Activated CD4-positive, alpha-beta T cell treated with anti-CD3 and anti-CD28 coated beads for 36 hours (primary cell): ENCODE results near the gene PSMD4. TPM values are rescaled to one million over a fixed set of nuclear protein-coding genes. Genes with fewer than 3 reads are reported as not detected.

Source experiments
- ATAC-seq: fragments of 200-7000 bp; cut with Tn5 transposase; one replicate; pipeline ENCODE4 v1.10.0; 2021; ENCODE audit warnings: mild to moderate bottlenecking, moderate library complexity
- CTCF ChIA-PET: fragments of 350-600 bp; sonication (Branson Sonifier 250); formaldehyde crosslinking; loops from one replicate; lab custom pipeline; 2021; ENCODE audit warnings: antibody characterized with exemption; lab: Charles Lee
- POLR2A ChIA-PET: fragments of 350-600 bp; sonication (Branson Sonifier 250); formaldehyde crosslinking; loops from one replicate; lab custom pipeline; 2021; ENCODE audit warnings: antibody characterized with exemption, inconsistent platforms; lab: Charles Lee
- DNase-seq: peaks from one replicate; pipeline ENCODE4 v3.0.0-alpha.2; 2020
- H3K27ac Mint-ChIP-seq: one replicate; pipeline ENCODE4 v1.8.0; 2021; ENCODE audit warnings: mixed read lengths
- H3K27me3 Mint-ChIP-seq: one replicate; pipeline ENCODE4 v1.8.0; 2021; ENCODE audit warnings: mixed read lengths
- H3K36me3 Mint-ChIP-seq: one replicate; pipeline ENCODE4 v1.8.0; 2021; ENCODE audit warnings: low read depth, mixed read lengths
- H3K4me1 Mint-ChIP-seq: one replicate; pipeline ENCODE4 v1.8.0; 2021; ENCODE audit warnings: mixed read lengths
- H3K4me3 Mint-ChIP-seq: one replicate; pipeline ENCODE4 v1.8.0; 2021; ENCODE audit warnings: mild to moderate bottlenecking, moderate library complexity, mixed read lengths
- H3K9me3 Mint-ChIP-seq: one replicate; pipeline ENCODE4 v1.8.0; 2021; ENCODE audit warnings: low read depth, mixed read lengths
- intact Hi-C, 2 experiments: fragments of 100-400 bp; cut with DNase I in 1 of 2; cut with micrococcal nuclease in 1 of 2; formaldehyde crosslinking; loops; one replicate each; pipeline versions ENCODE4 v1.14.2 to v1.15.1; 2022 to 2024; cut with DNase I, micrococcal nuclease
- total RNA-seq, 2 experiments: library from RNA; stranded (reverse); gene quantifications; one replicate each; pipeline ENCODE4 v1.2.3, GENCODE V29; 2021

PSMD4 gene
- total RNA-seq, 2 experiments from 2014 or later, result 187 to 243 TPM

DNA sequence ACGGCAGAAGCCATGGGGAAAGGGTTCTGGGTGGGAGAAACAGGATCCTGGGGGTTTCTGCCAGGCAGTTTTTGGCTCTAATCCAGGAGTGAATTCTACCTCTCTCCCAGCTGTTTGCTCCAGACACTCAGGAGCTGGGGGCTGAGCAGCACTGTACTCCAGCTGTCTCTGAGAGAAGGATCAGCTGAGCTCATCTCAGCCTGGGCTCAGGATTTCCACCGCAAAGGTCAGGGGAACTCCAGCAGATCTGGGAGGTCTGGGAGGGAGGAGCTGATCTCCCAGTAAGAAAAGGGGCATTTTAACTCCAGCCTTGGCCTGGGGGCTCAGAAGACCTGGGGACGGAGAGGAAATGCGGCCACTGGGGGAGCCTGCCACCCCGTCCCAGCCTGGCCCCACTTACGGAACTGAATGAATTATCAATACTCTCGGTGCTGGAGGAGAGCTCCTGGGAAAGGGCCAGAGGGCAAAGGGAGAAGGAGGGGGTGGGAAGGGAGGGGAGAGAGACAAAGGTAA is 55.3 kb downstream of the PSMD4 start:
- peaks cover 38% of the 10 kb centered on the region for H3K4me1 Mint-ChIP-seq
- no peak for ATAC-seq
- no peak overlapping the region for H3K4me3 Mint-ChIP-seq
- ChIA-PET POLR2A (interaction anchor here (0.6 kb wide), 1 partner anchor 41 kb away, joined by 5 read pairs; no protein-coding TSS in a partner anchor), CTCF (interaction anchor here (0.5 to 7.1 kb wide), 7 partner anchors 9 to 301 kb away, joined by 3 to 76 read pairs (median 12); partner anchors contain the start of gene PI4KB)
- peaks cover 49% of the 10 kb centered on the region for H3K36me3 Mint-ChIP-seq
- H3K9me3 Mint-ChIP-seq, result no peaks in the 10 kb centered on the region
- H3K27me3 Mint-ChIP-seq, result no peaks in the 10 kb centered on the region
- no peak for DNase-seq
- peak overlapping the region; percentile 18 for H3K27ac Mint-ChIP-seq
- intact Hi-C loops, result loop anchor here in 1 of 2 experiments (10.0 kb wide), 1 partner anchor 425 kb away; no protein-coding TSS in a partner anchor

DNA sequence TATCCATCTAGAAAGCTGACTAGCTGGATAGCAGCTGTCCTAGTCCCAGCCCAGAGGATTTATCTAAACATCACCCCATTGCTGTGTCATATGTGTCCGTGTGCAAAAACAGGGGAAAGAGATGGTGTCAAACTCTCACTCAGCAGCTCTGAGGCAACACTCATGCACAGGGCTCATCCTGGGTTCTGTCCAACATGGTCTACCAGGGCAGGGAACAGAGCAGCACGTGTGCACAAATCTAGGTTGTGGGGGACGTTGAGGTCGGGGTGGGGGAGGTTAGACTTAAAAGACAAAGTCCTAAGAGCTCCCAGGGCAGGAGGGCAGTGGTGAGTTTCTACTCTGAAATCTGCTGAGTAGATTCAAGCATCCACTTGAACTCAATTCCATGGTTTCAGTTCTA is 56.5 kb downstream of the PSMD4 start:
- no peak for ATAC-seq
- H3K27me3 Mint-ChIP-seq, result no peaks in the 10 kb centered on the region
- H3K36me3 Mint-ChIP-seq, result peaks cover 48% of the 10 kb centered on the region
- no peaks in the 10 kb centered on the region for H3K9me3 Mint-ChIP-seq
- POLR2A ChIA-PET, result interaction anchor here (0.6 to 3.4 kb wide), 11 partner anchors 10 to 970 kb away, joined by 3 to 29 read pairs (median 5); partner anchors contain the start of genes PI4KB, PSMB4 and ZNF687
- H3K4me1 Mint-ChIP-seq, result peaks cover 41% of the 10 kb centered on the region
- CTCF ChIA-PET, result interaction anchor here (0.8 to 7.1 kb wide), 12 partner anchors 10 to 89 kb away, joined by 3 to 76 read pairs (median 4); partner anchors contain the start of gene PI4KB
- no peak for DNase-seq
- H3K27ac Mint-ChIP-seq, result peak overlapping the region; percentile 99
- H3K4me3 Mint-ChIP-seq, result no peak overlapping the region
- intact Hi-C loops, result loop anchor here (1.0 kb wide), 4 partner anchors 16 to 88 kb away; partner anchors contain the start of genes PI4KB (in 2 of the 2), RFX5 (in 2 of the 2) and PSMB4 (in 1 of the 2)

DNA sequence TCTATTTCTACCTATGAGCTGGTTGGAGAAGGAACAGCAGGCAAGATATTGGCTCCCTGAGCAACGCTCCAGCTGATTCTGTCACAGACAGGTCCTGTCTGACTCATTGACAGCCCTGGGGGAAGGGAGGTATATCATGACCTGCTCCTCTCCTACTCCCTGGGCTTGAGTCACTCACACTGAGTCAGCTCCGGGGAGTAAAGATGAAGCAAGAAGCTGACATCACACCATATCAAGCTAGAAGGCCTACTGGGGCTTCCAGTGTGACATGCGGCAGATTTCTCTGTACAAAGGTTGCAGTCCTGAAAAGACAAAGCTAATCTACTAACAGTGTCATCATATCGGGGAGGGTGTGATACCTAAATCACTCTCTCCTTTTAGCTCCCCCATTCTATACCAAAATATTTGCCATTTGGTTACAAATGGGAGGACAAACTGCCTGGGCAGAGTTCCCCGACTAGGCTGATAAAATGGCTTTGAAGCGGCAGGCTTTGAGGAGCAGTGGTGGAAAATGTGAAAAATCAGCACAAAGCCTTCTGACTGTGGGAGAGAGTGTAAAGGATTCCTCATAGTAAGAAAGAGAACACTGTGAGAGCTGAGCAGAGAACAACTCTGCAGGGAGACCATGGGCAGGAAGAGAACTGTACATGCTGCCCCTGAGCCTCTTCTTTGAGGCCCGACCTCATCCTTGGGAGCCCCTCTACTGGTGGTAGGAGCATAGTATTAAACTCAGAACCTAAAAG is 57.2 kb downstream of the PSMD4 start:
- H3K27me3 Mint-ChIP-seq, result no peaks in the 10 kb centered on the region
- H3K9me3 Mint-ChIP-seq, result no peaks in the 10 kb centered on the region
- DNase-seq (peak; percentile 92), ATAC-seq (peak; percentile 99)
- H3K4me1 Mint-ChIP-seq, result peaks cover 41% of the 10 kb centered on the region
- intact Hi-C loops, result loop anchor here (1.0 kb wide), 4 partner anchors 16 to 88 kb away; partner anchors contain the start of genes PI4KB (in 2 of the 2), RFX5 (in 2 of the 2) and PSMB4 (in 1 of the 2)
- CTCF ChIA-PET, result interaction anchor here (0.7 to 7.1 kb wide), 16 partner anchors 11 to 735 kb away, joined by 3 to 76 read pairs (median 4); partner anchors contain the start of genes PI4KB and RFX5
- peak overlapping the region; percentile 13 for H3K4me3 Mint-ChIP-seq
- H3K36me3 Mint-ChIP-seq, result peaks cover 50% of the 10 kb centered on the region
- POLR2A ChIA-PET, result interaction anchor here (0.6 to 3.4 kb wide), 13 partner anchors 9 to 635 kb away, joined by 3 to 29 read pairs (median 5); partner anchors contain the start of genes PI4KB, PSMB4, VPS72 and ZNF687
- peak overlapping the region; percentile 99 for H3K27ac Mint-ChIP-seq

DNA sequence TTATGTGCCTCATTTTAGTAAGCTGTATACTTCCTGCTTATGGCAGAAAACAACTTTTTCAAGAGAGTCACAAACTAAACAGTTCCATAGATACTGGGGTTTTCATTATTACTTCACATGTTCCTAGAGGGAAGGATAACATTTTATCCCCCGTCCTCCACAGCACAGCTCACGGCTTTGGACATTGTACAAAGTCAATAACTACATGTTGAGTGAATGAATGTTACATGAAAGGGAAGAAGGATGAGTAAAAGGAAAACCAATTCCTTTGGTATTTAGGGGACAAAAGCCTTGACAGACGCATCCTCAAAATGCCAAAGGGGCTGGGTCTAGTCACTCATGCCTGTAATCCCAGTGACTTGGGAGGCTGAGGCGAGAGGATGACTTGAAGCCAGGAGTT is 57.9 kb downstream of the PSMD4 start:
- DNase-seq (no peak), ATAC-seq (no peak)
- peak overlapping the region; percentile 99 for H3K27ac Mint-ChIP-seq
- intact Hi-C loops, result no loop called here
- H3K4me1 Mint-ChIP-seq, result peaks cover 41% of the 10 kb centered on the region
- ChIA-PET CTCF (interaction anchor here (0.6 to 7.1 kb wide), 13 partner anchors 11 to 494 kb away, joined by 3 to 76 read pairs (median 3); partner anchors contain the start of genes PI4KB and RFX5), POLR2A (interaction anchor here (0.6 to 3.4 kb wide), 6 partner anchors 8 to 364 kb away, joined by 3 to 29 read pairs (median 8); partner anchors contain the start of genes PI4KB and ZNF687)
- H3K9me3 Mint-ChIP-seq, result no peaks in the 10 kb centered on the region
- H3K4me3 Mint-ChIP-seq, result peak overlapping the region; percentile 13
- H3K36me3 Mint-ChIP-seq, result peaks cover 45% of the 10 kb centered on the region
- no peaks in the 10 kb centered on the region for H3K27me3 Mint-ChIP-seq

DNA sequence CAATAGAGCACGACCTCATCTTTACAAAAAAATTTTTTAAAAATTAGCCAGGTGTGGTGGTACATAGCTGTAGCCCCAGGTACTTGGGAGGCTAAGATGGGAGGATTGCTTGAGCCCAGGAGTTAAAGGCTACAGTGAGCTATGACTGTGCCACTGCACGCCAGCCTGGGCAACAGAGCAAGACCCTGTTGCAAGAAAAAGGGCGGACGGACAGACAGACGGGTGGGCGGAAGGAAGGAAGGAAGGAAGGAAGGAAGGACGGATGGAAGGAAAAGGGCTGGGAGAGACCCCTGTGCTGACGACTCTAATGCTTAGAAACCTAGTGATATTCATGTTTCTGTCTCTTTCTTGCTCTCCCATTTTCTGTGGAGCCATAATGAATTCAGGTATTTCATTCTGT is 58.3 kb downstream of the PSMD4 start:
- H3K4me3 Mint-ChIP-seq, result no peak overlapping the region
- no peaks in the 10 kb centered on the region for H3K9me3 Mint-ChIP-seq
- intact Hi-C loops, result no loop called here
- peaks cover 41% of the 10 kb centered on the region for H3K4me1 Mint-ChIP-seq
- ATAC-seq (no peak), DNase-seq (no peak)
- peak overlapping the region; percentile 99 for H3K27ac Mint-ChIP-seq
- ChIA-PET POLR2A (interaction anchor here (0.6 to 3.4 kb wide), 3 partner anchors 9 to 217 kb away, joined by 3 to 29 read pairs (median 4); partner anchors contain the start of gene PI4KB), CTCF (interaction anchor here (0.6 to 7.1 kb wide), 8 partner anchors 11 to 88 kb away, joined by 3 to 76 read pairs (median 4); partner anchors contain the start of genes PI4KB and PSMD4)
- H3K27me3 Mint-ChIP-seq, result no peaks in the 10 kb centered on the region
- H3K36me3 Mint-ChIP-seq, result peaks cover 45% of the 10 kb centered on the region

DNA sequence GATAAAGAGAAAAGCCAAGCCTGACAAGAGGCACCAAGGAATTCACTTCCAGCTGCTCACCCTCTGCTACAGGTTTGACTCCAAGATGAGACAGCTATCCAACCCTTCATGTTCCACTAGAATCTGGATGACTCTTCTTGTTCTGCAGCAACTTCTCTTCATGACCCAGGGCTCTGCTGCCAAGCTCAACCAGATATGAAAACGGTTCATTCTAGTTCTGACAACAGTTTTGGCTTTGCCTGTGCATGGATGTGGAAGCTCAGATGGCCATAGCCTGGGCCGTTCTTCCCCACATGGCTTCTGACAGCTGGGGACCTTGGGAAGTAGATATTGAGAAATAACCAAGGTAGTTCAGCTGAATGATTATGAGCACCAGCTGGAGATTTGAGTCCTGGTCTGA is 59.0 kb downstream of the PSMD4 start:
- no peak for DNase-seq
- peaks cover 41% of the 10 kb centered on the region for H3K4me1 Mint-ChIP-seq
- no peaks in the 10 kb centered on the region for H3K27me3 Mint-ChIP-seq
- no peak for ATAC-seq
- no peaks in the 10 kb centered on the region for H3K9me3 Mint-ChIP-seq
- H3K36me3 Mint-ChIP-seq, result peaks cover 42% of the 10 kb centered on the region
- no peak overlapping the region for H3K4me3 Mint-ChIP-seq
- CTCF ChIA-PET, result interaction anchor here (0.6 to 7.1 kb wide), 9 partner anchors 11 to 182 kb away, joined by 3 to 76 read pairs (median 4); partner anchors contain the start of genes PI4KB and PSMD4
- peak overlapping the region; percentile 99 for H3K27ac Mint-ChIP-seq
- POLR2A ChIA-PET, result interaction anchor here (0.6 to 3.4 kb wide), 3 partner anchors 8 to 13 kb away, joined by 4 to 29 read pairs (median 8); partner anchors contain the start of gene PI4KB
- intact Hi-C loops, result no loop called here

DNA sequence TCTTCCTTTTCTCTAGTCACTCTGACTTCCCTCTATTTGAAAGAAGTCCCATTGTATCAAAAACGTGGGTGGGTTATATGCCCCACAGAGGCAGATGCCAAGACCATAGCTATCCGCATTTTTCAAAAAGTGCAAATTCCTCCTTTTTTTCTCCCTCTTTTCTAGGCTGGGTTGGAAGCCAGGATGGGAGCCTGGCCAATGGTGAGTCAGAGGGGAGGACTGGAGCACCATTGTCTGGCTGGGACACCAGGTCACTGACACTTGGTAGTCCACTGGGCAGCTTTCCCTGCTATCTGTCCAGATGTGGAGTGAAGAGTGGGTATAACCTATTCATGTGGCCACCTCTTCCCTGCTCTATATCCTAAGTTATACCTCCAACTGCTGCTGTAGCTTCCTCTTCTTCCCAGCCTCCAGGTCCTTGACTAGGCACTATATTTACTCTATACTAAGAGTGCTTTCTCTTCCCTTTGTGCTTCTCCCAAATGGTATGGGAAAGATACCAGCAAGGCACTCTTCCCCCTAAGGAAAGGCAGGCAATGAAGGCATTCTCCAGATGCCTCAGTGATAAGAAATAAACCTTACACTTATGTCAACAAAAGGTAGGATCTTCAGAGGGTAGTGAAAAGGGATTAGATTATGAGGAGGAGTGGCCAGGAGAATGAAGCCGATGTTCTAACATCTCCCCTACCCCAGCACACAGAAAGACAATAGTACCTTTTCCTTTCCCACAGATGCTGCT is 59.8 kb downstream of the PSMD4 start:
- ATAC-seq (no peak), DNase-seq (no peak)
- intact Hi-C loops, result no loop called here
- POLR2A ChIA-PET, result interaction anchor here (0.6 to 3.4 kb wide), 3 partner anchors 8 to 14 kb away, joined by 4 to 29 read pairs (median 8); partner anchors contain the start of gene PI4KB
- peak overlapping the region; percentile 21 for H3K27ac Mint-ChIP-seq
- H3K27me3 Mint-ChIP-seq, result no peaks in the 10 kb centered on the region
- no peaks in the 10 kb centered on the region for H3K9me3 Mint-ChIP-seq
- CTCF ChIA-PET, result interaction anchor here (0.5 to 7.1 kb wide), 11 partner anchors 10 to 183 kb away, joined by 3 to 76 read pairs (median 4); partner anchors contain the start of genes PI4KB and ZNF687
- H3K4me1 Mint-ChIP-seq, result peaks cover 41% of the 10 kb centered on the region
- H3K4me3 Mint-ChIP-seq, result no peak overlapping the region
- peaks cover 47% of the 10 kb centered on the region for H3K36me3 Mint-ChIP-seq

DNA sequence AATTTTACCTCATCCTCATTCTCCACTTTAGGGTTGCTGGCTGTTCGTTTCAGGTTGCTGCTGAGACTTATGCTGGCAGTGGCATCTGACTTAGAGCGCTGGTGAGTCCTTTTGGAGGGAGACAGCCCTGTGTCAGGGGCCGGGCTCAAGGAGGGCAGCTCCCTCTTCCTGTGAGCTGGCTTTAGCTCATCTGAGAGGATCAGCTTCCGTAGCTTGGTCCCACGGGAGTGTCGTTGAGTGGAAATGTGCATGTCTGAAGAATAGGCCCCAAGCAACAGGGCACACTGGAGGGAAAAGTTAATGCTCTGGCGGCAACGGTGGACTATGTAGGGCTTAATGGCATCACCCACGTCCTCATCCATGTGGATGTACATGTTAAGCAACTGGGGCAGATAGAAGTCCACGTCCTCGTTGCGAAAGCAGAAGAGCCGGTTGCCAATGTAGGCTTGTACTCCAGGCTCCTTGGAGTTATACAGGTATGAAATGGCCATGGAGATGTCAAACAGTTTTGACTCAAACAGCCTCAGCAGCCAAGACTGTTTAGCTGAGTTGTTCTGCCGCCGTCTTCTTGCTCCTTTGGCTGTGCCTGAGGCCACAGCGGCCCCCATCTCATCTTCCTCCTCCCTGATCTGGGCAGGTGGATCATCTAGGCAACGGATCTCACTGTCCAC is 61.2 kb downstream of the PSMD4 start:
- Mint-ChIP-seq H3K36me3 (peaks cover 52% of the 10 kb centered on the region), H3K4me3 (no peak overlapping the region), H3K9me3 (no peaks in the 10 kb centered on the region), H3K27ac (peak overlapping the region; percentile 6), H3K4me1 (peaks cover 42% of the 10 kb centered on the region), H3K27me3 (no peaks in the 10 kb centered on the region)
- intact Hi-C loops, result no loop called here
- CTCF ChIA-PET, result interaction anchor here (0.8 to 7.1 kb wide), 3 partner anchors 9 to 25 kb away, joined by 4 to 76 read pairs (median 7); partner anchors contain the start of gene PI4KB
- ATAC-seq, result no peak
- POLR2A ChIA-PET, result interaction anchor here (0.6 to 1.0 kb wide), 3 partner anchors 10 to 244 kb away, joined by 3 read pairs; partner anchors contain the start of gene PI4KB
- no peak for DNase-seq
